ENCODE results near the gene PBX3. TPM values are rescaled to one million over a fixed set of nuclear protein-coding genes. Genes with fewer than 3 reads are reported as not detected.
"Not testable (repeated sequence)": the region's sequence is repeated elsewhere in the genome, so short reads cannot be mapped to it uniquely, and the experiment has no call there.

The PBX3 gene
- total and polyA plus RNA-seq, 8 donors = 8.9 to 36.8 (median 21.5) TPM

GRCh38 chr9:125767349-125767748 is 20.2 kb downstream of the PBX3 start:
- Histone ChIP-seq H3K27ac (no peak overlapping the region), H3K36me3 (no peaks in the 10 kb centered on the region), H3K27me3 (no peaks in the 10 kb centered on the region), H3K4me1 (peaks cover 0 to 5% (median 0%) of the 10 kb centered on the region in 3 donors), H3K4me3 (no peak overlapping the region), H3K9me3 (no peaks in the 10 kb centered on the region)
- intact Hi-C loops (cut with DNase I) = no loop called here
- DNase-seq (no peak), FAIRE-seq (no peak), ATAC-seq (no peak)
- TF ChIP-seq CTCF (IDR thresholded peaks at IDR 0.05) = no peak

- DNase-seq (no peak), ATAC-seq (no peak), FAIRE-seq (no peak)
- H3K4me1 ChIP-seq = no peaks in the 10 kb centered on the region
- no peak for TF ChIP-seq CTCF (IDR thresholded peaks at IDR 0.05)
- WGBS, 2 donors = 99 to 100% methylated on average over 1 of the region's 1 CpG
- no peak overlapping the region for H3K27ac ChIP-seq
- H3K4me3 ChIP-seq = no peak overlapping the region
- no peaks in the 10 kb centered on the region for H3K36me3 ChIP-seq
- no peaks in the 10 kb centered on the region for H3K27me3 ChIP-seq
- no peaks in the 10 kb centered on the region for H3K9me3 ChIP-seq
- intact Hi-C loops (cut with DNase I) = no loop called here
Measured at GRCh38 chr9:125768803-125769202, 21.6 kb downstream of the PBX3 start.

DNA sequence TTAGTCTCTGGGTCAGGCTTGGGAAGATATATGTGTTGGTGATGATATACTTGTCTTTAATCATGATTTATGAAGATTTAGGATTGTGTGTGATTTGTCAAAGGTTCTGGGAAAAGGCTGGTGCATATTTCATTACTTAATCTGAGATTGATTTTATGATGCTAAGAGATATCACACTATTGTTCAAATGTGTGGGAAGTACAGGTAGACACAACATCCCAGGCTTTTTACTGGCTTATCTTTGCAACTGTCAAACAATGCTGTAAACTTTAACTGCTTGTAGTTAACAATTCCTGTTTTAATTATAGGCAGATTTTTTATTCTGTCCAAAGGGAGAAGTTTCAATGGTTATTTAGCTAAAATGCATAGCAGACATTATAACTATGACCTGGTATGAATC is 23.9 kb downstream of the PBX3 start:
- ATAC-seq (peak in 2 of 4 donors; percentile 55 to 58), FAIRE-seq (no peak), DNase-seq (no peak)
- intact Hi-C loops (cut with DNase I) = no loop called here
- Histone ChIP-seq H3K9me3 (no peaks in the 10 kb centered on the region), H3K36me3 (no peaks in the 10 kb centered on the region), H3K4me3 (no peak overlapping the region), H3K27me3 (no peaks in the 10 kb centered on the region), H3K4me1 (no peaks in the 10 kb centered on the region), H3K27ac (no peak overlapping the region)
- TF ChIP-seq CTCF (IDR thresholded peaks at IDR 0.05) = no peak

DNA sequence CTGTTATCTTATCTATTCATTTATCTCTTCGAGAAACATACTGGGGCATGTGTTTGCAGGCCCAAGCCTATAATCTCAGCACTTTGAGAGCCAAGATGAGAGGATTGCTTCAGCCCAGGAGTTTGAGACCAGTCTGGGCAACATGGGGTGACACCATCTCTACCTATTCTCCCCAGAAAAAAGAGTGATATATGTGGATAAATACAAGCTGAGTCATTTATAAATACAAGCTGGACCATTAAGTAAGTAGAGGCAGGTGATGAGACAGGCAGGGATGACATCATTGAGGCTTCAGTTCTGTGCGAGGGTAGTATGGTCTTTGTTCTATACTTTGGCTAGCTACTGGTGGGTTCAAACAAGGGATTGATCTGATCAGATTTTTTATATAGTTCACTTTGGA is 25.6 kb downstream of the PBX3 start:
- no peaks in the 10 kb centered on the region for H3K36me3 ChIP-seq
- FAIRE-seq = no peak
- no peaks in the 10 kb centered on the region for H3K4me1 ChIP-seq
- DNase-seq = no peak
- no peak for ATAC-seq
- no peak for TF ChIP-seq CTCF (IDR thresholded peaks at IDR 0.05)
- intact Hi-C loops (cut with DNase I) = no loop called here
- no peaks in the 10 kb centered on the region for H3K9me3 ChIP-seq
- 62 to 64% methylated on average over 2 of the region's 2 CpGs for WGBS, 2 donors
- no peak overlapping the region for H3K4me3 ChIP-seq
- H3K27me3 ChIP-seq = no peaks in the 10 kb centered on the region
- H3K27ac ChIP-seq = peak overlapping the region in 1 of 4 donors; percentile 13

DNA sequence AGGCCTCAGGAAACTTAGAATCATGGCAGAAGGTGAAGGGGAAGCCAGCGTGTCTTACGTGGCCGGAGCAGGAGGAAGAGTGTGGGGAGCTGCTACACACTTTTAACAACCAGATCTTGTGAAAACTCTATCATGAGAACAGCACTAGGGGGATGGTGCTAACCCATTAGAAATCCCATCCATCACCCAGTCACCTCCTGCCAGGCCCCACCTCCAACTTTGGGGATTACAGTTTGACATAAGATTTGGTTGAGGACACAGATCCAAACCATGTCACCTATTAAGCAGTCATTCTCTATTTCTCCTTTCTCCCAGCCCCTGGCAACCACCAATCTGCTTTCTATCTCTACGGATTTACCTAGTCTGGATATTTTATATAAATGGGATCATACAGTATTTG is 26.9 kb downstream of the PBX3 start:
- WGBS, 2 donors = 78 to 87% methylated on average over 4 of the region's 4 CpGs
- intact Hi-C loops (cut with DNase I) = no loop called here
- Histone ChIP-seq H3K27me3 (no peaks in the 10 kb centered on the region), H3K9me3 (no peaks in the 10 kb centered on the region), H3K27ac (peak overlapping the region in 1 of 4 donors; percentile 34), H3K36me3 (no peaks in the 10 kb centered on the region), H3K4me3 (no peak overlapping the region), H3K4me1 (no peaks in the 10 kb centered on the region)
- no peak for TF ChIP-seq CTCF (IDR thresholded peaks at IDR 0.05)
- FAIRE-seq = no peak
- no peak for ATAC-seq
- no peak for DNase-seq

DNA sequence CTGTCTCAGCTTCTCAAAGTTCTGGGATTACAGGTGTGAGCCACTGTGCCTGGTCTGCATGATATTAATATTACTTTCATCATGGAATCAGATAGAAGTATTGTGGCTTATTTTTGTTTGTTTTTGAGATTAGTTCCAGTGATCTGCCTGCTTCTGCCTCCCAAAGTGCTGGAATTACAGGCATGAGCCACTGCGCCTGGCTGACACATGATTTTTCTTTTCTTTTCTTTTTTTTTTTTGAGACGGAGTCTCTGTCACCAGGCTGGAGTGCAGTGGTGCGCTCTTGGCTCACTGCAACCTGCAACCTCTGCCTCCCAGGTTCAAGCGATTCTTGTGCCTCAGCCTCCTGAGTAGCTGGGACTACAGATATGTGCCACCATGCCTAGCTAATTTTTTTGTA is 29.6 kb downstream of the PBX3 start:
- intact Hi-C loops (cut with DNase I); FAIRE-seq; H3K27me3 ChIP-seq; H3K4me3 ChIP-seq; DNase-seq; H3K9me3 ChIP-seq; H3K27ac ChIP-seq; H3K4me1 ChIP-seq; H3K36me3 ChIP-seq: not testable (repeated sequence)
- ATAC-seq = peak in 1 of 4 donors; percentile 44
- 75 to 85% methylated on average over 4 of the region's 4 CpGs for WGBS, 2 donors

GRCh38 chr9:125778538-125779219 is 31.5 kb downstream of the PBX3 start:
- H3K9me3 ChIP-seq; H3K4me1 ChIP-seq; H3K27me3 ChIP-seq; H3K4me3 ChIP-seq; H3K27ac ChIP-seq; ATAC-seq; FAIRE-seq; DNase-seq; intact Hi-C loops (cut with DNase I); H3K36me3 ChIP-seq: not testable (repeated sequence)
- WGBS, 2 donors = 88 to 95% methylated on average over 5 of the region's 6 CpGs

GRCh38 chr9:125779220-125779565 is 32.0 kb downstream of the PBX3 start:
- no CpG with 5 or more reads among the region's 5 CpGs for WGBS, 2 donors
- intact Hi-C loops (cut with DNase I); H3K36me3 ChIP-seq; H3K27me3 ChIP-seq; H3K4me3 ChIP-seq; H3K4me1 ChIP-seq; H3K27ac ChIP-seq; H3K9me3 ChIP-seq; DNase-seq; ATAC-seq; FAIRE-seq: not testable (repeated sequence)

All from pancreas (tissue), 10 donors.